Right lung (tissue), 5 donors: Measurements from ENCODE around the gene KCTD2. TPM values are rescaled to one million over a fixed set of nuclear protein-coding genes. Genes with fewer than 3 reads are reported as not detected.
"Not testable (repeated sequence)": the region's sequence is repeated elsewhere in the genome, so short reads cannot be mapped to it uniquely, and the experiment has no call there.

Experiments
- DNase-seq, 2 donors: peaks; one replicate each; pipeline ENCODE4 v3.0.0-alpha.2; 2013
- polyA plus RNA-seq, 5 donors: library from polyadenylated mRNA; unstranded; fragments of 120-200 nt; gene quantifications; one replicate each; pipeline versions ENCODE4 v1.2.1 to v1.2.3, GENCODE V29; 2013; ENCODE audit warnings: inconsistent platforms in 1 of 5, low replicate concordance in 1 of 5; ENCODE audit not compliant: insufficient read length in 5 of 5, insufficient read depth in 1 of 5

KCTD2 gene
- polyA plus RNA-seq, 5 donors = 25.0 to 29.1 (median 28.6) TPM

DNA sequence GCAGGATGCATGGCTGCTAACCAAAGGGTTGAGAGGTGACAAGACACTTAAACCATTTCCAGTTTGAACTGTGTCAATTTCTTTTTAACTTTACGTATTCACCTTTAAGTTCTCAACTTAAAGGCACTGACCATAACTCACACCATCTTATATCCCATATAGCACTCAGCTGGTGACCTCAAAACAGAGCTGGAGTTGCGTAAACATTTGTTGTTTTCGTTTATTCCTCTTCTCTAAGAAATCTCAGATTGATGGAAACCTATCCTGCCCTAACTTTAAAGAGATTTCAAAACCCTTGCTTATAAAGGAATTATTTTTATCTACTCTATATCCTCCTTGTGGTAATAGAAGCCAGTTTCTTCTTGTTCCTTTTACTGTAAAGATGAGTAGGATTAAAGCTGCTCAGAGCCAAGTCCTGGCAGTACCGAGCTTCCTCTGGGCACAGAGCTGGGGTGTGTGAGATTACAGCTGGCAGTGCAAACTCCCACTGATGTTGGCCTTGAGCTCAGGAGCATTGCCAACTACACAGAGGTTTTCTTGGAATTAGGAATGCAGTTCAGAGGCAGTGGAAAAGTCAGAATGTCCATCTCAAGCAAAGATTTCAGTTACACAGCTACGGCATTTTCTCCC, 1.3 kb downstream of the KCTD2 start:
- DNase-seq = no peak

DNA sequence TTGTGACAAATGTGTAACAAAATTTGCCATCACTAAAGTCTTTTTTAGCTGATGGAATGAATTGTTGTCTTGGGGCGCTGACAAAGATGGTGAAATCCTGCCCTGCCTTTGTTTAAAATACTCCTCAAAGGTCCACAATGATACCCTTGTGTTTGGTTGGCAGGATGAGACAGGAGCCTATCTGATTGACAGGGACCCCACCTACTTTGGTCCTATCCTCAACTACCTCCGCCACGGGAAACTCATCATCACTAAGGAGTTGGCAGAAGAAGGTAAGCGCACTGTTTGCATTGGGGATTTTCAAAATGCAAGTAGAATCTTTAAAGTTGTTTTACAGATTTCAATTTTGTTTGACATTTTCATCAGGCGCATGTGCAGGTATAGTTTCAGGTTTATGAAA, 2.0 kb downstream of the KCTD2 start:
- DNase-seq = no peak

DNA sequence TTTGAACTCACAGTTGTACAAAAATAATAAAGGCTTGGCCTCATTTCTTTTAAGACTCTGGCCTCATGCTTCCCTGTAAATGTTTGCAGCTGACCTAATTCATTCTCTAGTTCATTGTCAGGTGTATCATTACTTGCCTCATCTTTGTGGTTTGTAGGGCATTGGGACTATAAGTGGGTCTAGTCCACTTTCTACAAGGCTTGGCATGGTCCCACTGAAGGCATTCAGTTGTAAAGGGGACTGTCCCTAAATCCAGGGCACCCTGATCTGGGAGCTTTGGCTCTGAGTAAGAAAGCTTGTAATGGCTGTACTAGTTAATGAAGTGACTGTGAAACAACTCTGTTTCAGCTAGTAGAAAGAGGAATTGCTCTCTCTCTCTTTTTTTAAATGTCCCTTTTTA, 2.7 kb downstream of the KCTD2 start:
- no peak for DNase-seq

- DNase-seq = no peak
Measured at GRCh38 chr17:75051941-75052340, 4.9 kb downstream of the KCTD2 start.

DNA sequence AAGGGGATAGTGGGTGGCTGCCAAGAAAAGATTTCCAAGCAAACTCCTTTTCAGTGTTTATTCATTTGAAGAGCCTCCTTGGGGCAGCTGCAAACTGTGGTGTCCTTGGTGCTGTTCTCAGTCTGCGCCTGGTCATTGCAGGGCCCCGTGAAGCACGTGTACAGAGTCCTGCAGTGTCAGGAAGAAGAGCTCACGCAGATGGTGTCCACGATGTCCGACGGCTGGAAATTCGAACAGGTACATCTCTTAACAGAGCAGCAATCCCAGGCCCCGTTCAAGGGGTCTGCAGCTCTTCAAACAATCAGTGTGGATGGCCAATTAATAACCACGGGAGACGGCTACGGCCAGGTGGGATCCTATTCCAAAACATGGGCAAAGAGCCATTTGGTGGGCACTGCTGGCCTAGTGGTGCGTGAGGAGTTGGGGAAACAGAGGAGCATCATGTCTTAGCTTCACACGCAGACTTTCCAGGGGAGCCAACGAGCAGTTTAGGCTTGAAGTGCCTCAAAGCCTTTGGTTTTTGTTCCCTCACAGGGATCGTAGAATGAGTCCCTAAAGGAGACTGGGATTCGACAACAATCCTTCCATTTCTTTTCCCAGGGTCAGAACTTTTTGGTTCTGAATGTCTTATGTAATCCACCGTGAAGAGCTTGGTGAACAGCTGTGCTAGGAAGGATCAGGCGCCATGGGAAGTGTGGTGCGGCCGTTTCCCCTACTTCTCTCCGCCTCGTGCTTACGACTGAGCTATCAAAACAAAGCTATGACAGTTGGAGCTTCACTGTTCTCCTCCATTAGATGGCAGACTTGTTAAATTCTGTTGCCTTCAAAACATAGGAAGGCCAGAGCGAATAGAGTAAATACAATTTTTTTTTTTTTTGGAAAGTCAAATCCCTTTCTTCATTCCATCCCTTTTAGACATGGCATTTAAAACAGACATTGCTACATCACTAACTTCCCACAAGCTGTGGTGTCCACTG, 12.6 kb downstream of the KCTD2 start:
- DNase-seq = peak in 1 of 2 donors; percentile 39

DNA sequence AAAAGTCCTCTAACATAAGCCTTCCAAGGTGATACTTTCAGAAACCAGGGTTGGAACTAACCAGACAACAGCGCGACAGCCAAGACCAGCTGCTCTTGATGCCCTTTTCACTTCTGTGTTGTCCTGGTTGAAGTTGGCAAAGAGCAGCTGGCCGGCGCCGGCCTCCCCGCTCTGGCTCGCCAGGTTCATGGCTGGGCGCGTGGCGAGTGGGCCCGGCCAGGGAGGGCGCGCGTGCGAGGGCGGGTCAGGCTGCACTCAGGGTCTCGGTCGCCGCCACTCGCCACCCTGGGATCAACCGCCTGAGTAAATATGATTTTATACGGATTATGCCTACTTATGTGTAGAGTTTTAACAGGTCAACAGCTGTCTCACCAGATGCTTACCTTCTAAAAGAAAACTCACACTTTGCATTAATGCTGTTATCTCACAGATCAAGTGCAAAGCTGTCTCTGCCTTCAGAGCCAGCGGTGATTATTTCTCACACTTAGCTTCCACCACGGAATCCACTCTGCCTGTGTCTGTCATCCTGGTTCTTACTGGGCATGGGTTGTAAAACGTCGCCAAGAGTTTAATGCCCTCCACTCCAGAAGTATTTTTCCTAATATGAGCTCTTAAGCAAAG, 13.5 kb downstream of the KCTD2 start:
- DNase-seq = no peak

DNA sequence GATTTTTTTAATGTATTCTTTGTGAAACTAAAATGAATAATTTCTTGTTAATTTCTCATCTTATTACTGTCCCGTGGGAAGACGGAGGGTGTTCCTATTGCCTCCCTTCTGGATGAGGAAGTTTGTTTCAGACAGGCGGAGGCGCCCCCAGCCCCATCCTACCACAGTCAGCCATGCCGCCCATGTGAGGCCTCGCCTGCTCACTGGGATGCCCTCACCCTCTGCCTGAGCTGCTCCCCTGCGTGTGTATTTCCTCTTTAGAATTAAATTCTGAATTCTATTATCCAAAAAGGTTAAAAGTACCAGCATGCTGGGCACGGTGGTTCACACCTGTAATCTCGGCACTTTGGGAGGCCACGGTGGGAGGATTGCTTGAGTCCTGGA, 14.0 kb downstream of the KCTD2 start:
- DNase-seq = no peak

DNA sequence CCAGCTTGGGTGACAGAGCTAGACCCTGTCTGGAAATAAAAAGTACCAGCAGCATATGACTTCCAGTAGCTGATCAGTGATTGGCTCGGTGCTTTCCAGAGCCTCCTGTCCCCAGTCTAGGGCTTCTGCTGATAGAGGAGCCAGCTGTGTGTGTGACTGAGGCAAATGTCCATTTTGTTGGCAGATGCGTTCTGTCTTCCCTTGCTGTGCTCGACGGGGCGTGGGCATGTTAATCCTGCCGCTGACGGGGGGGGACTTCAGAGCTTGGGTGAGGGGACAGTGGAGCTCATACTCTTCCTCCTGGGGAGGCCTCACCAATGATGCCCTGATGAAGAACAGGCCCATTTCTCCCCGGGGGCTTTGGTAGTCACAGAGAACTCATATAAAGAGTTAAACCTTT, 14.6 kb downstream of the KCTD2 start:
- DNase-seq = no peak

DNA sequence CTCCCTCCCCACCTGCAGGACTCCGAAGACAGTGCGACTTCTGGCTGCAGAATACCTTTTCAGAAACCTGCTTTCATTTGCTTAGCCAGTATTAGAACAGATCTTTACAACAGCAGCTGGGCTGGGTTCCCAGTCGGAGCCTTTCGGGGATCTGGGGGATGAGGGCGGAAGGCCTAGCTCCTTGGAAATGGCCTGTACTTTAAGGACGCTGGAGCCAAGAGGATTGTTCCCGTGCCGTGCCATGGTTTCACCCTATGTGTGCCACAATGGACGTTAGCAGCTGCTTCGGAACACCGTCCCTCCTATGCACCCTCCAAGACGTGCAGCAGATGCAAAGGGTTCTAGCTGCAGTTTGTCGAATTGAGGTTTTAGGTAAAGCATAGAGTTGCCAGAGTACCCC, 16.2 kb downstream of the KCTD2 start:
- no peak for DNase-seq

- no peak for DNase-seq
Measured at GRCh38 chr17:75063626-75064025, 16.6 kb downstream of the KCTD2 start.

DNA sequence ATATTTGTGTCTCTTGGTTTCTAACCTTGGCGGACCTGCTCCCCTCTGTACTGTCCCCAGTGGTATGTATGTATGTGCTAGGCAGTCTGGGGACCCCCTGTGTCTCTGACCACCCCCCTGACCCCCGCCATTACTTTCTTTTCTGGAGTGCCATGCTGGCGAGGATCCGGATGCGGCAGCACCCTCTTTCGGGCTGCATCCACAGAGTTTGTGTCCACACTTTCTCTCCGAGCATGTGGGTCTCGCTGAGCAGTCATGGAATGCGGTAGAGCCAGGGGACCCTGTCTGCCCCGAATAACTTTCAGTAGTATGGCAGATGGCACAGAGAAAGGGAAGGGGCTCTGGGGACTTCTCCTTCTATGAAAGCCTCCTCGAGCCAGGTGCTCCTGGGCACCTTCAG, 17.0 kb downstream of the KCTD2 start:
- no peak for DNase-seq

DNA sequence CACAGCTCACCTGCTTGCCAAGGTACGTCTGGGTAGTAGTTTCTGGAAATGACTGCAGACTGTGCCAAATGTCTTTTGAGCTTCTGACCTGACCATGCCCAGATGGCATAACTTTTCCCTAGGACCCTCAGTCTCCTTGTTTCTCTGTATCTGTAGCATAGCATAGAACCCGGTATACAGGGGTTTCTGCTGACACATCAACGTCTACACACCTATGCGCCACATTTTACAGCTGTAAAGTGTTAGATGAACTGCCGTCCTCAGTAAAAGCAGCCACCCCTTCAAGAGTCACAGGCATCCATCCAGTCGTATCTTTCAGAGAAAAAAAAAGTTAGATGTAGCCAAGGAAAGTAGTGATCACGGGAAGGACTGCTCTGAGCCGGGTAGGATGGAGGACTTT, 17.4 kb downstream of the KCTD2 start:
- no peak for DNase-seq

DNA sequence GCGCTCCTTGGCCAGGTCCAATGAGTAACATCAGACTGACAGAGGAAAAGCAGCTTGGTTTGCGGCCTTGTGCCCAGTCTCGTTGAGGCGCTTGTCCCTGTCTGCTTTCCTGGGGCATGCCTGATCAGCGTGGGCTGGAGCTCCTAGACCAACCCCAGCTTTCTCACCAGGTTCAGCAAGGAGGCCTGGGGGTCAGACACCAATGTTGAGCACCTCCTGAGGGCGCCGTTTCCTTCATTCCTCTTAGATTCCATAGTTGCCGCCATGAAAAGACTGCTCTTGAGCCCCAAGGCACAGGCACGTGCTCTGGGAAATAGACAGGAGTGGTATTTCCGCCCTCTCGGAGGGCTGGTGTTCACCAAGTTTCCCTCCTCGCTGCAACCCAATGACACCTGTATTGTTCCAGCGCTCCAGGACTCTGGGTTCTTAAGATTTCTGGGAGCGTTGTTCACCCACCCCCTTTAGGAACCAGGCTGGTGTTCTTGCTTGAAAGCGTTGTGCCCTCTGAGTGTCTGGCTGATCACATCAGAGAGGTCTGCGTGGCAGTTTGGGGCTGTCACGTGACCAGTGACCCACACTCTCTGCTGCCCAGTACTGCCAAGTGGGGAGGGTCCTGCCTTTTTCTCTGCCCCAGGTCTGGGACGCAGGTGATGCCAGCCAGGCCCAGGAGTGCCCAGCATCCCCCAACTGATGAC, 18.0 kb downstream of the KCTD2 start:
- no peak for DNase-seq

- DNase-seq = no peak
Measured at GRCh38 chr17:75065562-75066151, 18.6 kb downstream of the KCTD2 start.

- DNase-seq = no peak
Measured at GRCh38 chr17:75067856-75068255, 20.8 kb downstream of the KCTD2 start.

GRCh38 chr17:75068750-75069149, 21.7 kb downstream of the KCTD2 start:
- DNase-seq = no peak

GRCh38 chr17:75069783-75070182, 22.8 kb downstream of the KCTD2 start:
- DNase-seq = no peak

GRCh38 chr17:75071478-75072271, 24.6 kb downstream of the KCTD2 start:
- DNase-seq = not testable (repeated sequence)

DNA sequence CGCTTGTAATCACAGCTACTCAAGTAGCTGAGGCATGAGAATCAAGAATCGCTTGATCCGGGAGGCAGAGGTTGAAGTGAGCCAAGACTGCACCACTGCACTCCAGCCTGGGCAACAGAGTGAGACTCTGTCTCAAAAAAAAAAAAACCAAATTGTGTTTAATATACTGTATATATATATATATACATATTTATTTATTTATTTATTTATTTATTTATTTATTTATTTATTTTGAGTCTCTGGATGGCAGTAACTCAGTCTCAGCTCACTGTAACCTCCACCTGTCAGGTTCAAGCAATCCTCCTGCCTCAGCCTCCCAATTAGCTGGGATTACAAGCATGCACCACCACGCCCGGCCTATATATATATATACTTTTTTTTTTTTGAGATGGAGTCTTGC, 25.9 kb downstream of the KCTD2 start:
- not testable (repeated sequence) for DNase-seq

- no peak for DNase-seq
Measured at GRCh38 chr17:75073618-75074047, 26.6 kb downstream of the KCTD2 start.

GRCh38 chr17:75074532-75074931, 27.5 kb downstream of the KCTD2 start:
- DNase-seq = no peak
